Panc1 (cell line): ENCODE data around the gene TRIM68. TPM values are rescaled to one million over a fixed set of nuclear protein-coding genes. Genes with fewer than 3 reads are reported as not detected.

ENCODE experiments used
- ATAC-seq: fragments of 200-7000 bp; cut with Tn5 transposase; 2 replicates; pipeline ENCODE4 v1.9.1; 2020; ENCODE audit warnings: mild to moderate bottlenecking, moderate library complexity
- BruUV-seq: library from RNA; stranded (reverse); fragments of 400-500 nt; replicated peaks from 2 replicates; lab custom pipeline; 2021; lab: Mats Ljungman, UMichigan
- CTCF ChIA-PET: fragments of 300-600 bp; sonication (Branson Sonifier 250); formaldehyde crosslinking; loops from one replicate; lab custom pipeline; 2022; ENCODE audit warnings: antibody characterized with exemption; lab: Charles Lee
- POLR2A ChIA-PET: fragments of 300-600 bp; sonication (Branson Sonifier 250); formaldehyde crosslinking; loops from one replicate; lab custom pipeline; 2022; ENCODE audit warnings: antibody characterized with exemption; lab: Charles Lee
- DNase-seq: peaks from one replicate; pipeline ENCODE4 v3.0.0-alpha.2; 2010; ENCODE audit warnings: low read depth, low spot score
- H3K27ac ChIP-seq: 2 replicates; pipeline ENCODE4 v1.5.1; 2011; ENCODE audit warnings: mild to moderate bottlenecking, low read length, inconsistent platforms
- H3K27me3 ChIP-seq: fragments of 200-500 bp; sonication (Bioruptor generic); 2 replicates; pipeline ENCODE4 v1.6.0; 2014; ENCODE audit warnings: low read length, inconsistent platforms; ENCODE audit not compliant: control insufficient read depth, insufficient read depth
- H3K36me3 ChIP-seq: fragments of 200-500 bp; sonication (Bioruptor generic); 2 replicates; pipeline ENCODE4 v1.5.1; 2014; ENCODE audit warnings: inconsistent platforms, mild to moderate bottlenecking, low read length, moderate library complexity; ENCODE audit not compliant: control insufficient read depth, insufficient read depth
- H3K4me1 ChIP-seq: 2 replicates; pipeline ENCODE4 v1.5.1; 2011; ENCODE audit warnings: inconsistent platforms, mild to moderate bottlenecking, low read length, moderate library complexity; ENCODE audit not compliant: control insufficient read depth, insufficient read depth
- H3K4me3 ChIP-seq, 2 experiments: 2 replicates each; pipeline ENCODE4 v1.5.1; 2011 to 2012; ENCODE audit warnings: low read depth in 2 of 2, low read length in 2 of 2, mild to moderate bottlenecking in 2 of 2, inconsistent platforms in 1 of 2, moderate library complexity in 1 of 2
- H3K9me3 ChIP-seq: fragments of 200-500 bp; sonication (Bioruptor generic); 2 replicates; pipeline ENCODE4 v1.5.1; 2014; ENCODE audit warnings: low read depth, mild to moderate bottlenecking, inconsistent platforms, low read length, moderate library complexity; ENCODE audit not compliant: control insufficient read depth, insufficient read depth
- CTCF ChIP-seq: fragments of 450-650 bp; IDR thresholded peaks from 2 replicates; pipeline ENCODE4 v1.5.1; 2017; ENCODE audit warnings: mild to moderate bottlenecking
- POLR2AphosphoS5 ChIP-seq: IDR thresholded peaks from 2 replicates; pipeline ENCODE4 v1.6.1; 2012; ENCODE audit warnings: mild to moderate bottlenecking, low read depth, low read length, moderate library complexity
- REST ChIP-seq, 2 experiments: IDR thresholded peaks; 2 replicates each; pipeline ENCODE4 v1.6.1; 2011 to 2012; ENCODE audit warnings: low read depth in 2 of 2, control low read depth in 1 of 2, low read length in 1 of 2, mild to moderate bottlenecking in 1 of 2, moderate library complexity in 1 of 2; ENCODE audit not compliant: insufficient read depth in 1 of 2
- SIN3A ChIP-seq: IDR thresholded peaks from 2 replicates; pipeline ENCODE4 v1.6.1; 2012; ENCODE audit warnings: low read depth, mild to moderate bottlenecking, low read length, moderate library complexity, borderline replicate concordance; ENCODE audit not compliant: insufficient read depth
- TCF7L2 ChIP-seq: IDR thresholded peaks from 2 replicates; pipeline ENCODE4 v1.6.1; 2011; ENCODE audit warnings: mild to moderate bottlenecking, low read depth, low read length, inconsistent platforms
- in situ Hi-C: cut with HindIII; loops from 2 replicates; pipeline ENCODE4 v1.10.0; 2016; ENCODE audit warnings: low sequenced_read_pairs, low pct_unique_long_range_greater_than_20kb
- intact Hi-C: fragments of 100-400 bp; cut with micrococcal nuclease; formaldehyde crosslinking; loops from one replicate; pipeline ENCODE4 v1.10.0; 2022; ENCODE audit not compliant: unreplicated experiment
- total RNA-seq: library from RNA; stranded (reverse); gene quantifications from one replicate; pipeline ENCODE4 v1.2.1, GENCODE V29; 2021; ENCODE audit not compliant: unreplicated experiment

The TRIM68 gene
- total RNA-seq, 1 experiment from 2014 or later, result 18.5 TPM

GRCh38 chr11:4606231-4607015 is 1.6 kb downstream of the TRIM68 start:
- ATAC-seq (no peak), DNase-seq (no peak)
- intact Hi-C loops, result loop anchor here (10.0 kb wide), 1 partner anchor 422 kb away; no protein-coding TSS in a partner anchor
- in situ Hi-C loops, result no loop called here
- TF ChIP-seq SIN3A (no peak), CTCF (no peak), POLR2AphosphoS5 (no peak), REST (IDR thresholded peaks at IDR 0.05; ENCODE audit: insufficient read depth in 1 of 2, low read depth in 2 of 2, low read length in 1 of 2) (no peak), TCF7L2 (no peak)
- no TSS peak for BruUV-seq
- CTCF ChIA-PET, result interaction anchor here (1.0 kb wide), 1 partner anchor 1756 kb away, joined by 3 read pairs; no protein-coding TSS in a partner anchor
- H3K27ac ChIP-seq, result no peak overlapping the region; the same call in 1 of the 2 replicates
- H3K9me3 ChIP-seq, result no peaks in the 10 kb centered on the region
- H3K36me3 ChIP-seq, result no peaks in the 10 kb centered on the region
- H3K27me3 ChIP-seq, result no peaks in the 10 kb centered on the region
- H3K4me3 ChIP-seq, result peak overlapping the region; percentile 67 to 79
- POLR2A ChIA-PET, result interaction anchor here (0.6 kb wide), 1 partner anchor 381 kb away, joined by 3 read pairs; no protein-coding TSS in a partner anchor
- peaks cover 10% of the 10 kb centered on the region; the same call in 1 of the 2 replicates for H3K4me1 ChIP-seq

- peaks cover 10% of the 10 kb centered on the region; the same call in 1 of the 2 replicates for H3K4me1 ChIP-seq
- H3K27ac ChIP-seq, result no peak overlapping the region
- no peaks in the 10 kb centered on the region for H3K9me3 ChIP-seq
- DNase-seq, result no peak
- CTCF ChIA-PET, result no interaction called here
- POLR2A ChIA-PET, result no interaction called here
- intact Hi-C loops (loop anchor here (10.0 kb wide), 1 partner anchor 420 kb away; no protein-coding TSS in a partner anchor), in situ Hi-C loops (no loop called here)
- no peaks in the 10 kb centered on the region for H3K27me3 ChIP-seq
- no peak for TF ChIP-seq REST (IDR thresholded peaks at IDR 0.05; ENCODE audit: insufficient read depth in 1 of 2, low read depth in 2 of 2, low read length in 1 of 2)
- no peak for TF ChIP-seq SIN3A
- no peak for TF ChIP-seq CTCF
- TF ChIP-seq POLR2AphosphoS5, result no peak
- no peak for TF ChIP-seq TCF7L2
- H3K36me3 ChIP-seq, result no peaks in the 10 kb centered on the region
- ATAC-seq, result no peak
- no TSS peak for BruUV-seq
- H3K4me3 ChIP-seq, result no peak overlapping the region
Measured at GRCh38 chr11:4605057-4605456, 3.0 kb downstream of the TRIM68 start.
